Kidney (tissue), 14 donors: ENCODE measurements around the gene MIGA2. TPM values are rescaled to one million over a fixed set of nuclear protein-coding genes. Genes with fewer than 3 reads are reported as not detected.

Experiments
- DNase-seq, 5 donors: peaks; one replicate each; pipeline ENCODE4 v3.0.0-alpha.2; 2013 to 2020
- FAIRE-seq: peaks from 2 replicates; lab custom pipeline; 2012; peaks lifted over from hg19 to GRCh38; lab: Jason Lieb, UNC
- H3K27ac ChIP-seq, 2 donors: one replicate each; pipeline ENCODE4 v1.7.0; 2013; ENCODE audit warnings: low read depth in 2 of 2, low read length in 2 of 2, inconsistent platforms in 1 of 2
- H3K27me3 ChIP-seq: one replicate; pipeline ENCODE4 v1.7.1; 2013; ENCODE audit warnings: low read length, inconsistent platforms; ENCODE audit not compliant: control insufficient read depth, insufficient read depth
- H3K36me3 ChIP-seq, 3 donors: one replicate each; pipeline versions ENCODE4 v1.7.0 to v1.7.1; 2013; ENCODE audit warnings: low read length in 3 of 3, control low read depth in 1 of 3, inconsistent platforms in 1 of 3; ENCODE audit not compliant: insufficient read depth in 3 of 3, control insufficient read depth in 2 of 3
- H3K4me1 ChIP-seq, 3 donors: one replicate each; pipeline versions ENCODE4 v1.7.0 to v1.7.1; 2013; ENCODE audit warnings: low read length in 3 of 3, inconsistent platforms in 1 of 3, low read depth in 1 of 3; ENCODE audit not compliant: control insufficient read depth in 2 of 3, insufficient read depth in 2 of 3
- H3K4me3 ChIP-seq, 3 donors: one replicate each; pipeline versions ENCODE4 v1.7.0 to v1.8.1; 2013; ENCODE audit warnings: low read length in 3 of 3, control low read depth in 1 of 3, inconsistent platforms in 1 of 3
- H3K9ac ChIP-seq, 3 donors: one replicate each; pipeline versions ENCODE4 v1.7.0 to v1.7.1; 2013; ENCODE audit warnings: low read length in 3 of 3, control low read depth in 1 of 3, inconsistent platforms in 1 of 3
- H3K9me3 ChIP-seq, 3 donors: one replicate each; pipeline versions ENCODE4 v1.7.0 to v1.7.1; 2013; ENCODE audit warnings: low read length in 3 of 3, control low read depth in 1 of 3, inconsistent platforms in 1 of 3; ENCODE audit not compliant: control insufficient read depth in 2 of 3, insufficient read depth in 1 of 3
- CTCF ChIP-seq: IDR thresholded peaks from 3 replicates; pipeline ENCODE4 v1.5.1; 2012; ENCODE audit warnings: mild to moderate bottlenecking, moderate library complexity, borderline replicate concordance; ENCODE audit not compliant: insufficient read depth; ENCODE audit errors: extremely low read depth
- intact Hi-C: fragments of 100-400 bp; cut with DNase I; formaldehyde crosslinking; loops from one replicate; pipeline ENCODE4 v1.11.1; 2022
- polyA plus RNA-seq: library from polyadenylated mRNA; stranded (reverse); fragments of 350-450 nt; fragmentation: Illumina TruSeq; extraction: RNeasy Lipid Tissue Mini Kit (QIAGEN cat#74804); gene quantifications from one replicate; pipeline ENCODE4 v1.2.3, GENCODE V29; 2014; ENCODE audit warnings: low read depth, low replicate concordance; ENCODE audit not compliant: insufficient read depth
- total RNA-seq: library from RNA; stranded (reverse); fragmentation: NEBNext Ultra II Directional; extraction: Animal tissue kit (Norgen Biotek cat#: 25700); gene quantifications from one replicate; pipeline ENCODE4 v1.2.1, GENCODE V29; 2021
- donor health status: control.
- donor health status: control.
- donor health status: control.
- donor health status: control.
- donor health status: control.
- donor health status: DM: yes; HTN: yes; CAD: no.
- donor health status: Normal renal cell carcinoma (clear cell type).

MIGA2 gene
- total and polyA plus RNA-seq, 2 donors from 2014 or later, result 26.1 to 29.9 TPM

GRCh38 chr9:129027224-129027684 is 9.2 kb upstream of the MIGA2 start:
- peak overlapping the region in 2 of 3 donors; percentile 82 to 92 for H3K9ac ChIP-seq
- H3K4me1 ChIP-seq, result peaks cover 0 to 15% (median 0%) of the 10 kb centered on the region in 3 donors
- intact Hi-C loops, result no loop called here
- H3K27me3 ChIP-seq, result no peaks in the 10 kb centered on the region
- FAIRE-seq, result no peak
- peak in 2 of 5 donors; percentile 34 to 51 for DNase-seq
- no peak for TF ChIP-seq CTCF
- H3K9me3 ChIP-seq, result no peaks in the 10 kb centered on the region
- peak overlapping the region; percentile 45 to 75 (median 75) for H3K4me3 ChIP-seq
- H3K36me3 ChIP-seq, result no peaks in the 10 kb centered on the region
- H3K27ac ChIP-seq, result peak overlapping the region; percentile 51 to 81

DNA sequence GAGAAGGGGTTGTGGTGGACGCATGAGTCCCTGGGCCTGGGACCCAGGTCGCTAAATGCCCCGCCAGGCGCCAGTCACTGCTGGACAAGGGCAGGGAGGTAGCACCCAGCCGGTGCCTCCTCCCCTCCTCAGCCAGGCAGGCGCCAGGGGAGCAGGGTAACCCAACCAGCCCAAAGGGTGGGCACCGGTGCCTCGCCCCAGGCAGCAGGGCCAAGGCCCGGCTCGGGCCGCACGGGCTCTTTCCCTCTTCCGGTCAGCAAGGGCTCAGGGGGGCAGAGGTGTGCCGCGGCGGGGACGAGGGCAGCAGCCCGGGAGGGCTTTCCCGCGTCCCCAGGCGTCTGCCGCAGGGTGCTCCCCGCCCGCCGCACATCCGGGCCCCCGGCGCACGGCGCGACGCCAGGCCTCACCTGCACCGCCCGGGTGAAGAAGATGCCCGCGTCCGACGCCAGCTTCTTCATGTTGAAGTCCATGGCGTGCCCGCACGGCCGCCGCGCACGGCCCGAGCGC is 8.7 kb upstream of the MIGA2 start:
- intact Hi-C loops, result no loop called here
- Histone ChIP-seq H3K9ac (peak overlapping the region in 2 of 3 donors; percentile 82 to 92), H3K4me1 (peaks cover 0 to 15% (median 0%) of the 10 kb centered on the region in 3 donors), H3K27me3 (no peaks in the 10 kb centered on the region), H3K27ac (peak overlapping the region; percentile 51 to 81), H3K9me3 (no peaks in the 10 kb centered on the region), H3K36me3 (no peaks in the 10 kb centered on the region), H3K4me3 (peak overlapping the region; percentile 45 to 75 (median 75))
- DNase-seq (peak in 4 of 5 donors; percentile 58 to 92 (median 82)), FAIRE-seq (no peak)
- TF ChIP-seq CTCF, result no peak

DNA sequence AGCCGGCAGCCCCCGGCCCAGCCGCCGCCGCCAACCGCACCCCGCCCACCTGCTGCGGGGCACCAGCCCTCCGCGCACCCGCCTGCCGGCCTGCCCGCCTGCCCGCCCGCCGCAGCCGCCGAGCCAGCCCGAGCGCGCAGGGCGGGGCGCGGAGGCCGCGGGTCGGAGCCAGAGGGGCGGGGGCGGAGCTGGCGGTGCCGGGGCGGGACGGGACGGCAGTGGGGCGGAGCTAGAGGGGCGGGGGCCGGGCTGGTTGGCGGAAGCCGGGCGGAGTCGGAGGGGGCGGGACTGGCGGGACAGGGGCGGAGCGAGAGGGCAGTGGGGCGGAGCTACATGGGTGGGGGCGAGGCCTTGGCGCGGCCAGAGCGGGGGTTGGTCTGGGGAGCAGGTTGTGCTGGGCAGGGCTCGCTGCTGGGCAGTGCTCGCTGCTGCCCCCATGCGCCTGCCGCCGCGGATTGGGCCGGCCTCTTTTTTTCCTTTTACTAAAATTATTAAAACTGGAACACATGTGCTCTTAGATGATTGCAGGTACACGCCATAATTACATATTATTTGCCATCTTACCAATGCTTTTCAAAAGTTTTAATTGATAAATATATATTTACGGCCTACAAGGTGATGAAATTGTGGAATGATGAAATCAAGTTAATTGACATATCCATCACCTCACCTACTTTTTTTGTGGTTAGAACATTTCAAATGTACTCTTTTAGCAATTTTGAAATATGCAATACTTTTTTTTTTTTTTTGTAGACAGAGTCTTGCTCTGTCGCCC is 8.0 kb upstream of the MIGA2 start, which contains the start of gene SH3GLB2:
TSS of gene SH3GLB2 (minus strand) at position 140 of the 775 bp plus-strand sequence. CDS start 177 bp downstream, outside the sequence.
- Histone ChIP-seq H3K9me3 (no peaks in the 10 kb centered on the region), H3K27me3 (no peaks in the 10 kb centered on the region), H3K9ac (peak within 1 kb of the TSS in 2 of 3 donors; percentile 82 to 92), H3K4me1 (peaks cover 0 to 15% (median 0%) of the 10 kb centered on the region in 3 donors), H3K27ac (peak within 1 kb of the TSS; percentile 51 to 81), H3K36me3 (no peaks in the 10 kb centered on the region), H3K4me3 (peak within 1 kb of the TSS; percentile 45 to 75 (median 75))
- TF ChIP-seq CTCF, result peak; percentile 87
- DNase-seq (peak; percentile 96 to 99 (median 99)), FAIRE-seq (no peak)
- intact Hi-C loops, result no loop called here
